ENCODE measurements around the gene GSK3A. TPM values are rescaled to one million over a fixed set of nuclear protein-coding genes. Genes with fewer than 3 reads are reported as not detected.

The GSK3A gene
- total and polyA plus RNA-seq, 2 experiments from 2014 or later: 17.7 to 40.7 TPM

DNA sequence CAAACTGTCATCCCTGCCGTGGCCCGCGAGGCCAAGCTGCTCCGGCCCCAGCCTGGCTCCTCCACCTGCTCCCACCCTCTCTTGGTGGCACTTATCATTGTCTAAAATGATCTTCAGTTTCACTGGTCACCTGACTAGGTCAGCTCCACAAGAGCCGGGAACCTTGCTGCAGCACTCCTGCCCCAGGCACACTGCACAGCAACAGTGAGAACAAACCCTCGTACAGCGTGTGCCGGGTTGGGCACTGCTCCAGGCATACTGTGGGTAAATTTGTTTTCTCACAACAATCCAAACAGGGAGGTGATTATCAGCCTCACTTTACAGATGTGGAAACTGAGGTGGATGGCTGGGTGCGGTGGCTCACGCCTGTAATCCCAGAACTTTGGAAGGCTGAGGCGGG is 33.8 kb downstream of the GSK3A start:
- Histone ChIP-seq H3K27ac (ENCODE audit: low read depth) (no peak overlapping the region), H3K9me2 (ENCODE audit: insufficient read depth) (no peaks in the 10 kb centered on the region), H3F3A (replicated peaks; ENCODE audit: low read depth) (peaks cover 3% of the 10 kb centered on the region; the same call in 1 of the 2 replicates), H3K4me3 (no peak overlapping the region), H3K36me3 (ENCODE audit: insufficient read depth) (peaks cover 34% of the 10 kb centered on the region; the same call in 1 of the 2 replicates), H3K4me2 (no peak overlapping the region), H3K79me2 (replicated peaks; ENCODE audit: insufficient read depth) (peaks cover 55% of the 10 kb centered on the region), H4K20me1 (replicated peaks; ENCODE audit: insufficient read depth) (peaks cover 28% of the 10 kb centered on the region), H3K27me3 (ENCODE audit: insufficient read depth) (no peaks in the 10 kb centered on the region), H3K4me1 (ENCODE audit: insufficient read depth) (peaks cover 13% of the 10 kb centered on the region), H2AFZ (no peak overlapping the region)
- DNase-seq (ENCODE audit: low spot score) (no peak), ATAC-seq (no peak)
- TF ChIP-seq, protein P1, sequence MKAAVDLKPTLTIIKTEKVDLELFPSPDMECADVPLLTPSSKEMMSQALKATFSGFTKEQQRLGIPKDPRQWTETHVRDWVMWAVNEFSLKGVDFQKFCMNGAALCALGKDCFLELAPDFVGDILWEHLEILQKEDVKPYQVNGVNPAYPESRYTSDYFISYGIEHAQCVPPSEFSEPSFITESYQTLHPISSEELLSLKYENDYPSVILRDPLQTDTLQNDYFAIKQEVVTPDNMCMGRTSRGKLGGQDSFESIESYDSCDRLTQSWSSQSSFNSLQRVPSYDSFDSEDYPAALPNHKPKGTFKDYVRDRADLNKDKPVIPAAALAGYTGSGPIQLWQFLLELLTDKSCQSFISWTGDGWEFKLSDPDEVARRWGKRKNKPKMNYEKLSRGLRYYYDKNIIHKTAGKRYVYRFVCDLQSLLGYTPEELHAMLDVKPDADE (IDR thresholded peaks at IDR 0.05): no peak
- TF ChIP-seq, protein P2, sequence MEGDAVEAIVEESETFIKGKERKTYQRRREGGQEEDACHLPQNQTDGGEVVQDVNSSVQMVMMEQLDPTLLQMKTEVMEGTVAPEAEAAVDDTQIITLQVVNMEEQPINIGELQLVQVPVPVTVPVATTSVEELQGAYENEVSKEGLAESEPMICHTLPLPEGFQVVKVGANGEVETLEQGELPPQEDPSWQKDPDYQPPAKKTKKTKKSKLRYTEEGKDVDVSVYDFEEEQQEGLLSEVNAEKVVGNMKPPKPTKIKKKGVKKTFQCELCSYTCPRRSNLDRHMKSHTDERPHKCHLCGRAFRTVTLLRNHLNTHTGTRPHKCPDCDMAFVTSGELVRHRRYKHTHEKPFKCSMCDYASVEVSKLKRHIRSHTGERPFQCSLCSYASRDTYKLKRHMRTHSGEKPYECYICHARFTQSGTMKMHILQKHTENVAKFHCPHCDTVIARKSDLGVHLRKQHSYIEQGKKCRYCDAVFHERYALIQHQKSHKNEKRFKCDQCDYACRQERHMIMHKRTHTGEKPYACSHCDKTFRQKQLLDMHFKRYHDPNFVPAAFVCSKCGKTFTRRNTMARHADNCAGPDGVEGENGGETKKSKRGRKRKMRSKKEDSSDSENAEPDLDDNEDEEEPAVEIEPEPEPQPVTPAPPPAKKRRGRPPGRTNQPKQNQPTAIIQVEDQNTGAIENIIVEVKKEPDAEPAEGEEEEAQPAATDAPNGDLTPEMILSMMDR (conservative IDR thresholded peaks at IDR 0.05; ENCODE audit: low read depth in 2 of 2): no peak
- TF ChIP-seq JUNB (IDR thresholded peaks at IDR 0.05; ENCODE audit: unreplicated experiment) (no peak), STAT1 (IDR thresholded peaks at IDR 0.05; ENCODE audit: unreplicated experiment) (no peak), NANOG (IDR thresholded peaks at IDR 0.05; ENCODE audit: borderline replicate concordance) (no peak), CREB1 (CRISPR knock-in tag; IDR thresholded peaks at IDR 0.05; ENCODE audit: low read depth) (no peak), EZH2 (IDR thresholded peaks at IDR 0.05; ENCODE audit: low read depth, unreplicated experiment) (no peak), POLR2AphosphoS5 (IDR thresholded peaks at IDR 0.05; ENCODE audit: low read depth) (no peak), ZNF331 (CRISPR knock-in tag; IDR thresholded peaks at IDR 0.05; ENCODE audit: low read depth) (no peak), ZNF114 (CRISPR knock-in tag; IDR thresholded peaks at IDR 0.05) (no peak), EZH2phosphoT487 (IDR thresholded peaks at IDR 0.05; ENCODE audit: unreplicated experiment) (no peak)
- TF ChIP-seq, protein P3, sequence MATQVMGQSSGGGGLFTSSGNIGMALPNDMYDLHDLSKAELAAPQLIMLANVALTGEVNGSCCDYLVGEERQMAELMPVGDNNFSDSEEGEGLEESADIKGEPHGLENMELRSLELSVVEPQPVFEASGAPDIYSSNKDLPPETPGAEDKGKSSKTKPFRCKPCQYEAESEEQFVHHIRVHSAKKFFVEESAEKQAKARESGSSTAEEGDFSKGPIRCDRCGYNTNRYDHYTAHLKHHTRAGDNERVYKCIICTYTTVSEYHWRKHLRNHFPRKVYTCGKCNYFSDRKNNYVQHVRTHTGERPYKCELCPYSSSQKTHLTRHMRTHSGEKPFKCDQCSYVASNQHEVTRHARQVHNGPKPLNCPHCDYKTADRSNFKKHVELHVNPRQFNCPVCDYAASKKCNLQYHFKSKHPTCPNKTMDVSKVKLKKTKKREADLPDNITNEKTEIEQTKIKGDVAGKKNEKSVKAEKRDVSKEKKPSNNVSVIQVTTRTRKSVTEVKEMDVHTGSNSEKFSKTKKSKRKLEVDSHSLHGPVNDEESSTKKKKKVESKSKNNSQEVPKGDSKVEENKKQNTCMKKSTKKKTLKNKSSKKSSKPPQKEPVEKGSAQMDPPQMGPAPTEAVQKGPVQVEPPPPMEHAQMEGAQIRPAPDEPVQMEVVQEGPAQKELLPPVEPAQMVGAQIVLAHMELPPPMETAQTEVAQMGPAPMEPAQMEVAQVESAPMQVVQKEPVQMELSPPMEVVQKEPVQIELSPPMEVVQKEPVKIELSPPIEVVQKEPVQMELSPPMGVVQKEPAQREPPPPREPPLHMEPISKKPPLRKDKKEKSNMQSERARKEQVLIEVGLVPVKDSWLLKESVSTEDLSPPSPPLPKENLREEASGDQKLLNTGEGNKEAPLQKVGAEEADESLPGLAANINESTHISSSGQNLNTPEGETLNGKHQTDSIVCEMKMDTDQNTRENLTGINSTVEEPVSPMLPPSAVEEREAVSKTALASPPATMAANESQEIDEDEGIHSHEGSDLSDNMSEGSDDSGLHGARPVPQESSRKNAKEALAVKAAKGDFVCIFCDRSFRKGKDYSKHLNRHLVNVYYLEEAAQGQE (IDR thresholded peaks at IDR 0.05; ENCODE audit: unreplicated experiment): no peak
- TF ChIP-seq, protein P4, sequence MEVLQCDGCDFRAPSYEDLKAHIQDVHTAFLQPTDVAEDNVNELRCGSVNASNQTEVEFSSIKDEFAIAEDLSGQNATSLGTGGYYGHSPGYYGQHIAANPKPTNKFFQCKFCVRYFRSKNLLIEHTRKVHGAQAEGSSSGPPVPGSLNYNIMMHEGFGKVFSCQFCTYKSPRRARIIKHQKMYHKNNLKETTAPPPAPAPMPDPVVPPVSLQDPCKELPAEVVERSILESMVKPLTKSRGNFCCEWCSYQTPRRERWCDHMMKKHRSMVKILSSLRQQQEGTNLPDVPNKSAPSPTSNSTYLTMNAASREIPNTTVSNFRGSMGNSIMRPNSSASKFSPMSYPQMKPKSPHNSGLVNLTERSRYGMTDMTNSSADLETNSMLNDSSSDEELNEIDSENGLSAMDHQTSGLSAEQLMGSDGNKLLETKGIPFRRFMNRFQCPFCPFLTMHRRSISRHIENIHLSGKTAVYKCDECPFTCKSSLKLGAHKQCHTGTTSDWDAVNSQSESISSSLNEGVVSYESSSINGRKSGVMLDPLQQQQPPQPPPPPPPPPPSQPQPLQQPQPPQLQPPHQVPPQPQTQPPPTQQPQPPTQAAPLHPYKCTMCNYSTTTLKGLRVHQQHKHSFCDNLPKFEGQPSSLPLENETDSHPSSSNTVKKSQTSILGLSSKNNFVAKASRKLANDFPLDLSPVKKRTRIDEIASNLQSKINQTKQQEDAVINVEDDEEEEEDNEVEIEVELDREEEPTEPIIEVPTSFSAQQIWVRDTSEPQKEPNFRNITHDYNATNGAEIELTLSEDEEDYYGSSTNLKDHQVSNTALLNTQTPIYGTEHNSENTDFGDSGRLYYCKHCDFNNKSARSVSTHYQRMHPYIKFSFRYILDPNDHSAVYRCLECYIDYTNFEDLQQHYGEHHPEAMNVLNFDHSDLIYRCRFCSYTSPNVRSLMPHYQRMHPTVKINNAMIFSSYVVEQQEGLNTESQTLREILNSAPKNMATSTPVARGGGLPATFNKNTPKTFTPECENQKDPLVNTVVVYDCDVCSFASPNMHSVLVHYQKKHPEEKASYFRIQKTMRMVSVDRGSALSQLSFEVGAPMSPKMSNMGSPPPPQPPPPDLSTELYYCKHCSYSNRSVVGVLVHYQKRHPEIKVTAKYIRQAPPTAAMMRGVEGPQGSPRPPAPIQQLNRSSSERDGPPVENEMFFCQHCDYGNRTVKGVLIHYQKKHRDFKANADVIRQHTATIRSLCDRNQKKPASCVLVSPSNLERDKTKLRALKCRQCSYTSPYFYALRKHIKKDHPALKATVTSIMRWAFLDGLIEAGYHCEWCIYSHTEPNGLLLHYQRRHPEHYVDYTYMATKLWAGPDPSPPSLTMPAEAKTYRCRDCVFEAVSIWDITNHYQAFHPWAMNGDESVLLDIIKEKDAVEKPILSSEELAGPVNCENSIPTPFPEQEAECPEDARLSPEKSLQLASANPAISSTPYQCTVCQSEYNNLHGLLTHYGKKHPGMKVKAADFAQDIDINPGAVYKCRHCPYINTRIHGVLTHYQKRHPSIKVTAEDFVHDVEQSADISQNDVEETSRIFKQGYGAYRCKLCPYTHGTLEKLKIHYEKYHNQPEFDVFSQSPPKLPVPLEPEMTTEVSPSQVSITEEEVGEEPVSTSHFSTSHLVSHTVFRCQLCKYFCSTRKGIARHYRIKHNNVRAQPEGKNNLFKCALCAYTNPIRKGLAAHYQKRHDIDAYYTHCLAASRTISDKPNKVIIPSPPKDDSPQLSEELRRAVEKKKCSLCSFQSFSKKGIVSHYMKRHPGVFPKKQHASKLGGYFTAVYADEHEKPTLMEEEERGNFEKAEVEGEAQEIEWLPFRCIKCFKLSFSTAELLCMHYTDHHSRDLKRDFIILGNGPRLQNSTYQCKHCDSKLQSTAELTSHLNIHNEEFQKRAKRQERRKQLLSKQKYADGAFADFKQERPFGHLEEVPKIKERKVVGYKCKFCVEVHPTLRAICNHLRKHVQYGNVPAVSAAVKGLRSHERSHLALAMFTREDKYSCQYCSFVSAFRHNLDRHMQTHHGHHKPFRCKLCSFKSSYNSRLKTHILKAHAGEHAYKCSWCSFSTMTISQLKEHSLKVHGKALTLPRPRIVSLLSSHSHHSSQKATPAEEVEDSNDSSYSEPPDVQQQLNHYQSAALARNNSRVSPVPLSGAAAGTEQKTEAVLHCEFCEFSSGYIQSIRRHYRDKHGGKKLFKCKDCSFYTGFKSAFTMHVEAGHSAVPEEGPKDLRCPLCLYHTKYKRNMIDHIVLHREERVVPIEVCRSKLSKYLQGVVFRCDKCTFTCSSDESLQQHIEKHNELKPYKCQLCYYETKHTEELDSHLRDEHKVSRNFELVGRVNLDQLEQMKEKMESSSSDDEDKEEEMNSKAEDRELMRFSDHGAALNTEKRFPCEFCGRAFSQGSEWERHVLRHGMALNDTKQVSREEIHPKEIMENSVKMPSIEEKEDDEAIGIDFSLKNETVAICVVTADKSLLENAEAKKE (CRISPR knock-in tag; IDR thresholded peaks at IDR 0.05): no peak
- H3K4me1 Mint-ChIP-seq: peaks cover 26% of the 10 kb centered on the region
- no peak overlapping the region for H3K27ac Mint-ChIP-seq
- no peaks in the 10 kb centered on the region for H3K9me3 Mint-ChIP-seq
- H3K4me3 Mint-ChIP-seq: no peak overlapping the region
- peaks cover 6% of the 10 kb centered on the region for H3K27me3 Mint-ChIP-seq (ENCODE audit: insufficient read depth, low read depth, poor library complexity)
- H3K36me3 Mint-ChIP-seq (ENCODE audit: low read depth): peaks cover 73% of the 10 kb centered on the region
